PC-9 (cell line): ENCODE results near the gene ZDHHC11. TPM values are rescaled to one million over a fixed set of nuclear protein-coding genes. Genes with fewer than 3 reads are reported as not detected.
"Not testable (repeated sequence)": the region's sequence is repeated elsewhere in the genome, so short reads cannot be mapped to it uniquely, and the experiment has no call there.

ENCODE experiments used
- BruUV-seq: library from RNA; stranded (reverse); fragments of 400-500 nt; replicated peaks from 2 replicates; lab custom pipeline; 2021; lab: Mats Ljungman, UMichigan
- CTCF ChIA-PET: fragments of 300-600 bp; sonication (Branson Sonifier 250); formaldehyde crosslinking; loops from one replicate; lab custom pipeline; 2022; ENCODE audit warnings: antibody characterized with exemption; lab: Charles Lee
- POLR2A ChIA-PET: fragments of 300-600 bp; sonication (Branson Sonifier 250); formaldehyde crosslinking; loops from one replicate; lab custom pipeline; 2022; ENCODE audit warnings: antibody characterized with exemption; ENCODE audit not compliant: unreplicated experiment; lab: Charles Lee
- DNase-seq, 2 experiments: peaks; one replicate each; pipeline versions ENCODE4 v3.0.0 to v3.0.0-alpha.2; 2015 to 2022; ENCODE audit warnings: mixed read lengths in 1 of 2
- H2AFZ ChIP-seq: fragments of 200-600 bp; sonication (generic); 2 replicates; pipeline ENCODE4 v1.8.1; 2017; ENCODE audit warnings: antibody characterized with exemption
- H3F3A ChIP-seq: fragments of 200-600 bp; sonication (generic); 2 replicates; pipeline ENCODE4 v1.8.1; 2017; ENCODE audit warnings: antibody characterized with exemption, mild to moderate bottlenecking, low read depth; ENCODE audit not compliant: insufficient read depth
- H3K27ac ChIP-seq: fragments of 200-600 bp; sonication (generic); 2 replicates; pipeline ENCODE4 v1.6.1; 2016; ENCODE audit warnings: mixed run types
- H3K27me3 ChIP-seq: fragments of 200-600 bp; sonication (generic); 2 replicates; pipeline ENCODE4 v1.6.1; 2016; ENCODE audit warnings: low read depth, mixed run types; ENCODE audit not compliant: insufficient read depth
- H3K36me3 ChIP-seq: fragments of 200-600 bp; sonication (generic); 2 replicates; pipeline ENCODE4 v1.6.1; 2016; ENCODE audit warnings: low read depth, mixed run types
- H3K4me1 ChIP-seq: fragments of 200-600 bp; sonication (generic); replicated peaks from 2 replicates; pipeline ENCODE4 v1.6.1; 2016; ENCODE audit warnings: mixed run types; ENCODE audit not compliant: insufficient read depth
- H3K4me2 ChIP-seq: fragments of 200-600 bp; sonication (generic); 2 replicates; pipeline ENCODE4 v1.6.1; 2017; ENCODE audit warnings: mixed run types
- H3K4me3 ChIP-seq: fragments of 200-600 bp; sonication (generic); 2 replicates; pipeline ENCODE4 v1.6.1; 2016; ENCODE audit warnings: mixed run types
- H3K79me2 ChIP-seq: fragments of 200-600 bp; sonication (generic); 2 replicates; pipeline ENCODE4 v1.6.1; 2017; ENCODE audit warnings: low read depth, mixed run types
- H3K9me2 ChIP-seq: fragments of 200-600 bp; sonication (generic); 2 replicates; pipeline ENCODE4 v1.8.1; 2017; ENCODE audit warnings: mild to moderate bottlenecking; ENCODE audit not compliant: insufficient read depth
- H3K9me3 ChIP-seq: fragments of 200-600 bp; sonication (generic); 2 replicates; pipeline ENCODE4 v1.8.1; 2016; ENCODE audit warnings: low read depth; ENCODE audit not compliant: insufficient read depth
- H4K20me1 ChIP-seq: fragments of 200-600 bp; sonication (generic); 2 replicates; pipeline ENCODE4 v1.8.1; 2017; ENCODE audit not compliant: insufficient read depth
- CTCF ChIP-seq: fragments of 200-600 bp; sonication (generic); conservative IDR thresholded peaks from 2 replicates; pipeline ENCODE4 v1.6.1; 2017; ENCODE audit warnings: mixed run types, antibody characterized with exemption, mild to moderate bottlenecking, moderate library complexity
- EZH2 ChIP-seq: fragments of 200-600 bp; sonication (generic); IDR thresholded peaks from 2 replicates; pipeline ENCODE4 v1.8.0; 2017; ENCODE audit warnings: antibody characterized with exemption, low read depth
- intact Hi-C: fragments of 100-400 bp; cut with micrococcal nuclease; formaldehyde crosslinking; loops from one replicate; pipeline ENCODE4 v1.10.0; 2022; ENCODE audit not compliant: unreplicated experiment
- total RNA-seq: library from RNA; stranded (reverse); gene quantifications from 2 replicates; pipeline ENCODE4 v1.2.3, GENCODE V29; 2021

The ZDHHC11 gene
- total RNA-seq, 1 experiment from 2014 or later, result 13.1 TPM

DNA sequence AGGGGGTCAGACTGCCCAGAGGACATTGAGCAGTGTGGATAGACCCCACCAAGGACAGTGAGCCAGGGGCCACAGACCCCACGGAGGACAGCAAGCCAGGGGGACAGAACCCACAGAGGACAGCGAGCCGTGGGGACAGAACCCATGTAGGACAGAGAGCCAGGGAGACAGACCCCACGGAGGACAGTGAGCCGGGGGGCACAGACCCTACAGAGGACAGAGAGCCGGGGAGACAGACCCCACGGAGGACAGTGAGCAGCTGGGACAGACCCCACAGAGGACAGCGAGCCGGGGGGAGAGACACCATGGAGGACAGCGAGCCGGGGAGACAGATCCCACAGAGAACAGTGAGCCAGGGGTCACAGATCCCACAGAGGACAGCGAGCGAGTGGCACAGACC, 3.4 kb upstream of the ZDHHC11 start:
- Histone ChIP-seq H3K27me3 (peaks cover 29% of the 10 kb centered on the region), H3K27ac (no peak overlapping the region), H3K4me3 (no peak overlapping the region), H4K20me1 (peaks cover 6% of the 10 kb centered on the region; the same call in 1 of the 2 replicates), H3K4me2 (no peak overlapping the region), H3F3A (peaks cover 11% of the 10 kb centered on the region; the same call in 1 of the 2 replicates), H3K36me3 (no peaks in the 10 kb centered on the region), H3K4me1 (no peaks in the 10 kb centered on the region), H2AFZ (no peak overlapping the region), H3K9me3 (no peaks in the 10 kb centered on the region), H3K9me2 (no peaks in the 10 kb centered on the region), H3K79me2 (no peaks in the 10 kb centered on the region)
- BruUV-seq, result no TSS peak
- ChIA-PET CTCF (no interaction called here), POLR2A (no interaction called here)
- DNase-seq, result no peak
- TF ChIP-seq CTCF (no peak), EZH2 (no peak)
- intact Hi-C loops, result no loop called here

DNA sequence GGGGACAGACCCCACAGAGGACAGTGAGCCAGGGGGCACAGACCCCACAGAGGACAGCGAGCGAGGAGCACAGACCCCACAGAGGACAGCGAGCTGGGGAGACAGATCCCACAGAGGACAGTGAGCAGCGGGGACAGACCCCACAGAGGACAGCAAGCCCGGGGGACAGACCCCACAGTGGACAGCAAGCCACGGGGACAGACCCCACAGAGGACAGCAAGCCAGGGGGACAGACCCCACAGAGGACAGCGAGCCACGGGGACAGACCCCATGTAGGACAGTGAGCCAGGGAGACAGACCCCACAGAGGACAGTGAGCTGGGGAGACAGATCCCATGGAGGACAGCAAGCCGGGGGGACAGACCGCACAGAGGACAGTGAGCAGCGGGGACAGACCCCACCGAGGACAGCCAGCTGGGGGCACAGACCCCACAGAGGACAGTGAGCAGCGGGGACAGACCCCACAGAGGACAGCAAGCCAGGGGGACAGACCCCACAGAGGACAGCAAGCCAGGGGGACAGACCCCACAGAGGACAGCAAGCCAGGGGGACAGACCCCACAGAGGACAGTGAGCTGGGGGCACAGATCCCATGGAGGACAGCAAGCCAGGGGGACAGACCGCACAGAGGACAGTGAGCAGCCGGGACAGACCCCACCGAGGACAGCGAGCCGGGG, 2.8 kb upstream of the ZDHHC11 start:
- Histone ChIP-seq H3F3A (peaks cover 11% of the 10 kb centered on the region; the same call in 1 of the 2 replicates), H3K27me3 (peaks cover 29% of the 10 kb centered on the region)
- DNase-seq, POLR2A ChIA-PET, intact Hi-C loops, H3K4me1 ChIP-seq, H3K4me2 ChIP-seq, CTCF ChIA-PET, H3K4me3 ChIP-seq, H3K27ac ChIP-seq, H4K20me1 ChIP-seq, H3K79me2 ChIP-seq, H3K36me3 ChIP-seq, H3K9me3 ChIP-seq, H2AFZ ChIP-seq, BruUV-seq, H3K9me2 ChIP-seq: not testable (repeated sequence)

DNA sequence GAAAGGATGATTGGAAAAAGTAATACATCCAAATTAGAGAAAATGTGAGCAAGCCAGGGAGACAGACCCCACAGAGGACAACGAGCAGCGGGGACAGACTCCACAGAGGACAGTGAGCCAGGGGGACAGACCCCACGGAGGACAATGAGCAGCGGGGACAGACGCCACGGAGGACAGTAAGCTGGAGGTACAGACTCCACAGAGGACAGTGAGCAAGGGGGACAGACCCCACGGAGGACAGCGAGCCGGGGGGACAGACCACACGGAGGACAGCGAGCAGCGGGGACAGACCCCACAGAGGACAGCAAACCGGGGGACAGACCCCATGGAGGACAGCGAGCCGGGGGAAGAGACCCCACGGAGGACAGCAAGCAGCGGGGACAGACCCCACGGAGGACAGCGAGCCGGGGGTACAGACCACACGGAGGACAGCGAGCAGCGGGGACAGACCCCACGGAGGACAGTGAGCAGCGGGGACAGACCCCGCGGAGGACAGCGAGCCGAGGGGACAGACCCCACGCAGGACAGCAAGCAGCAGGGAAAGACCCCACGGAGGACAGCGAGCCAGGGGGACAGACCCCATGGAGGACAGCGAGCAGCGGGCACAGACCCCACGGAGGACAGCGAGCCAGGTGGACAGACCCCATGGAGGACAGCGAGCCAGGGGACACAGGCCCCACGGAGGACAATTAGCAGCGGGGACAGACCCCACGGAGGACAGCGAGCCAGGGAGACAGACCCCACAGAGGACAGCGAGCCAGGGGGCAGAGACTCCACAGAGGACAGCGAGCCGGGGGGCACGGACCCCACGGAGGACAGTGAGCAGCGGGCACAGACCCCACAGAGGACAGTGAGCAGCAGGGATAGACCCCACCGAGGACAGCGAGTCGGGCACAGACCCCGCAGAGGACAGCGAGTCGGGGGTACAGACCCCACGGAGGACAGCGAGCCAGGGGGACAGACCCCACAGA, 1.9 kb upstream of the ZDHHC11 start:
- Histone ChIP-seq H3K9me3 (no peaks in the 10 kb centered on the region), H3K4me1 (no peaks in the 10 kb centered on the region), H3K79me2 (no peaks in the 10 kb centered on the region), H3K4me2 (no peak overlapping the region), H3K9me2 (no peaks in the 10 kb centered on the region), H3K27me3 (peaks cover 29% of the 10 kb centered on the region), H2AFZ (no peak overlapping the region), H3F3A (peaks cover 11% of the 10 kb centered on the region; the same call in 1 of the 2 replicates), H4K20me1 (no peaks in the 10 kb centered on the region), H3K27ac (no peak overlapping the region), H3K36me3 (no peaks in the 10 kb centered on the region), H3K4me3 (no peak overlapping the region)
- POLR2A ChIA-PET, result no interaction called here
- CTCF ChIA-PET, result no interaction called here
- no peak for DNase-seq
- no peak for TF ChIP-seq CTCF
- no peak for TF ChIP-seq EZH2
- no TSS peak for BruUV-seq
- intact Hi-C loops, result no loop called here
